ENCODE data around the gene RAD51B. TPM values are rescaled to one million over a fixed set of nuclear protein-coding genes. Genes with fewer than 3 reads are reported as not detected.

The RAD51B gene
- total and polyA plus RNA-seq, 4 experiments from 2014 or later = 22.0 to 35.7 (median 31.4) TPM

GRCh38 chr14:68361231-68361630 lies 541.7 kb downstream of the RAD51B start:
- ChIA-PET CTCF (ENCODE audit: partially characterized antibody) (interaction anchor here (1.9 kb wide), 1 partner anchor 427 kb away, joined by 4 read pairs; no protein-coding TSS in a partner anchor), POLR2A (ENCODE audit: partially characterized antibody) (interaction anchor here (1.2 kb wide), 1 partner anchor 435 kb away, joined by 4 read pairs; no protein-coding TSS in a partner anchor)
- Mint-ChIP-seq H3K27ac (peak overlapping the region in 1 of 7 donors; percentile 2), H3K4me1 (peaks cover 22 to 46% (median 29%) of the 10 kb centered on the region in 4 donors), H3K9me3 (no peaks in the 10 kb centered on the region), H3K4me3 (no peak overlapping the region), H3K36me3 (peaks cover 0 to 3% of the 10 kb centered on the region in 2 donors), H3K27me3 (no peaks in the 10 kb centered on the region)
- H3K27ac ChIP-seq (ENCODE audit: low read depth, low read length) = no peak overlapping the region
- H3K36me3 ChIP-seq (ENCODE audit: insufficient read depth, low read length) = no peaks in the 10 kb centered on the region
- intact Hi-C loops (cut with micrococcal nuclease) = no loop called here
- H3K27me3 ChIP-seq (ENCODE audit: insufficient read depth, low read length) = no peaks in the 10 kb centered on the region
- H3K4me3 ChIP-seq (ENCODE audit: low read length in 2 of 2) = no peak overlapping the region
- peaks cover 15% of the 10 kb centered on the region for H3K4me1 ChIP-seq (ENCODE audit: insufficient read depth, low read length)
- no peaks in the 10 kb centered on the region for H3K9me3 ChIP-seq (ENCODE audit: control insufficient read depth in 1 of 2, low read length in 2 of 2)
- DNase-seq = no peak

DNA sequence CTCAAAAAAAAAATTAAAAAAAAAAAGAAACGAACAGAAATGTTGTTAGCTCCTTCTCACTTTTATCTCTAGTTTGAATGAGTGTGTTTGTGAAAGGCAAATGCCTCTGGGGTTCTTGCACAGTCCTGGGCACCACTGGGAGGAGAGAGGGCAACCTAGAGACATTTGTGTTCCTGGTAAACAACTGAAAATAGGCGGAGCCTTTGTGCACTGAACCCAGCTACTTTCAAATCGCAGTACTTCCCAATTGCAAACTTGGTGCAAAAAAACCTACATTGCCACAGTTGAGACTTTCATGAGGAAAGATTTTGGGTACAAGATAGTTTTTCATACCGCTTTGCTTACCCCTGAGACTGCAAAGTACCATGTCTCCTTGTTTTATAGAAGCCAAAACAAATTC lies 543.3 kb downstream of the RAD51B start:
- H3K36me3 Mint-ChIP-seq = no peaks in the 10 kb centered on the region
- intact Hi-C loops (cut with micrococcal nuclease) = no loop called here
- peak overlapping the region in 4 of 8 donors; percentile 27 to 59 (median 44) for H3K4me3 Mint-ChIP-seq
- ChIA-PET CTCF (ENCODE audit: partially characterized antibody) (interaction anchor here (1.0 to 1.9 kb wide), 2 partner anchors 112 to 426 kb away, joined by 3 to 4 read pairs; no protein-coding TSS in a partner anchor), POLR2A (ENCODE audit: partially characterized antibody) (interaction anchor here (1.2 to 1.3 kb wide), 3 partner anchors 15 to 87 kb away, joined by 3 to 9 read pairs (median 4); no protein-coding TSS in a partner anchor)
- no peaks in the 10 kb centered on the region for H3K9me3 ChIP-seq (ENCODE audit: control insufficient read depth in 1 of 2, low read length in 2 of 2)
- H3K27ac ChIP-seq (ENCODE audit: low read depth, low read length) = no peak overlapping the region
- H3K9me3 Mint-ChIP-seq = no peaks in the 10 kb centered on the region
- H3K36me3 ChIP-seq (ENCODE audit: insufficient read depth, low read length) = no peaks in the 10 kb centered on the region
- DNase-seq = no peak
- peaks cover 21% of the 10 kb centered on the region for H3K4me1 ChIP-seq (ENCODE audit: insufficient read depth, low read length)
- H3K27me3 Mint-ChIP-seq = no peaks in the 10 kb centered on the region
- H3K27me3 ChIP-seq (ENCODE audit: insufficient read depth, low read length) = no peaks in the 10 kb centered on the region
- H3K4me3 ChIP-seq (ENCODE audit: low read length in 2 of 2) = no peak overlapping the region
- H3K27ac Mint-ChIP-seq = peak overlapping the region in 4 of 7 donors; percentile 37 to 91 (median 51)
- peaks cover 27 to 44% (median 31%) of the 10 kb centered on the region in 4 donors for H3K4me1 Mint-ChIP-seq

GRCh38 chr14:68363466-68363842 lies 543.9 kb downstream of the RAD51B start:
- no peaks in the 10 kb centered on the region for H3K36me3 ChIP-seq (ENCODE audit: insufficient read depth, low read length)
- POLR2A ChIA-PET (ENCODE audit: partially characterized antibody) = interaction anchor here (1.2 to 1.3 kb wide), 2 partner anchors 80 to 88 kb away, joined by 3 to 4 read pairs; no protein-coding TSS in a partner anchor
- Mint-ChIP-seq H3K36me3 (no peaks in the 10 kb centered on the region), H3K9me3 (no peaks in the 10 kb centered on the region), H3K4me3 (peak overlapping the region in 1 of 8 donors; percentile 13), H3K4me1 (peaks cover 29 to 46% (median 36%) of the 10 kb centered on the region in 4 donors), H3K27me3 (no peaks in the 10 kb centered on the region), H3K27ac (no peak overlapping the region)
- intact Hi-C loops (cut with micrococcal nuclease) = no loop called here
- H3K9me3 ChIP-seq (ENCODE audit: control insufficient read depth in 1 of 2, low read length in 2 of 2) = no peaks in the 10 kb centered on the region
- H3K4me1 ChIP-seq (ENCODE audit: insufficient read depth, low read length) = peaks cover 27% of the 10 kb centered on the region
- DNase-seq = no peak
- no peaks in the 10 kb centered on the region for H3K27me3 ChIP-seq (ENCODE audit: insufficient read depth, low read length)
- no peak overlapping the region for H3K4me3 ChIP-seq (ENCODE audit: low read length in 2 of 2)
- CTCF ChIA-PET (ENCODE audit: partially characterized antibody) = no interaction called here
- H3K27ac ChIP-seq (ENCODE audit: low read depth, low read length) = no peak overlapping the region

DNA sequence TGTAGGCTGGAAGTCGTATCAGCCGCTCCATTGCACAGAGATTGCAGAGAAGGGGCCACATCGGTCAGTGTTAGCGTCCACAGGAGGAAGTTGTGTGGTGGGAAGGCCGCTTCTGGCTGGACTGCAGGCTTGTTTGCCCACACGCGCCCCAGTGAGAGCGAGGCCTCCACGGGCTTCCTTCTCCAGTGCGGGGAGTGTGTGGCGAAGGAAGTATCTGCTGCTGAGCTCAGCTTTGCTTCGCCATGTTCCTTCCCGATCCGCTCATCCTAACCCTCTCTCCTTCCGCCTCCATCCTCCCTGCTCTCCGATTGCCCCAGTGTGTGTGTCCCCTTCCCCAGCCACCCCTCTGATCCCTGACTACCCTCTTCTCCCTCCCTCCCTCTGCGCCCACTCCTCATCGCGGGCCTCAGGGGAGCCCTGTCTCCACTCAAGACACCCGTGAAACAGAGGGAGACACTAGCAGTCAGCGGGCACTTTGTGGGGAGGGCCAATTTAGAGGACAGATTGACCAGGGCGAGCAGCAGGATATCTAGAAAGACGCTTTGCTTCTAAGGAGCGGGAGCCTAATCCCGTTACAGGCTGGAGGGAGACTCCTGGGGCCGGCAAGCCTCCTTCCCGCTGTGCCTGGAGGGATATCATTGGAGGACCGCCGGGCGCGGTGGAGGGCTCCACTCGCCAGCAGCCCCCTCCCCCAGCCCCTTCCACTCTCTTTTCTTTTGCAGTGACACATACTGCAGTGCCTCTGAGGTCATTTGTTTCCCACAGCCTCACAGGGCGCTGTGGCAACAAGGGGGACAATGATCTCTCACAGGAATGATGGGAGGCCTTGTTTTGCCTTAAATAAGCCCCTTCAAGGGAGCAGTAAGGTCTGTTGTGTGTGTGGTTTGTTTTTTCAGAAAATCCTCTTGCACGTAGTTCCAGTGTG lies 544.5 kb downstream of the RAD51B start:
- H3K9me3 ChIP-seq (ENCODE audit: control insufficient read depth in 1 of 2, low read length in 2 of 2) = no peaks in the 10 kb centered on the region
- Mint-ChIP-seq H3K9me3 (no peaks in the 10 kb centered on the region), H3K27ac (peak overlapping the region in 4 of 7 donors; percentile 37 to 55 (median 50)), H3K36me3 (no peaks in the 10 kb centered on the region), H3K4me1 (peaks cover 31 to 48% (median 41%) of the 10 kb centered on the region in 4 donors), H3K27me3 (no peaks in the 10 kb centered on the region), H3K4me3 (peak overlapping the region in 1 of 8 donors; percentile 13)
- CTCF ChIA-PET (ENCODE audit: partially characterized antibody) = no interaction called here
- POLR2A ChIA-PET (ENCODE audit: partially characterized antibody) = interaction anchor here (1.4 kb wide), 1 partner anchor 81 kb away, joined by 6 read pairs; no protein-coding TSS in a partner anchor
- intact Hi-C loops (cut with micrococcal nuclease) = no loop called here
- no peaks in the 10 kb centered on the region for H3K27me3 ChIP-seq (ENCODE audit: insufficient read depth, low read length)
- no peak overlapping the region for H3K27ac ChIP-seq (ENCODE audit: low read depth, low read length)
- no peak overlapping the region for H3K4me3 ChIP-seq (ENCODE audit: low read length in 2 of 2)
- no peak for DNase-seq
- peaks cover 30% of the 10 kb centered on the region for H3K4me1 ChIP-seq (ENCODE audit: insufficient read depth, low read length)
- no peaks in the 10 kb centered on the region for H3K36me3 ChIP-seq (ENCODE audit: insufficient read depth, low read length)

DNA sequence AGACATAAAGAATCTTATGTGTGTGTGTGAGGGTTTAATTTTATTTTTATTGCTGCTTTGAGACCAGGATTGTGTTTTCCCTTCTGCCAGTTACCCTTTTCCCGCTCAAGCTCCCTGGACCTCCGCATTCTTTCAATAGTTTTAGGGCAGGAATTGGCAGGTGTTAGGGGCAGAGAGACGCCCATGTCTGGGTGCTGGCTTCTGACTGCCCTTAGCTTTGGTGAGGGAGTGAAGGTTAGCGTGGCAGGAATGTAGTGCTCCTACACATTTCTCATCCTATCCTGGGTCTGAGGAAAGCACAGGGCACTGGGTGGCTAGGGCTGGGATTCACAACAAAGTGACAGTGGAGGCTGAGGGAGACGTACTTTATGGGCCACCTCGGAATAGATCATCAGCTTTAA lies 545.2 kb downstream of the RAD51B start:
- ChIA-PET CTCF (ENCODE audit: partially characterized antibody) (no interaction called here), POLR2A (ENCODE audit: partially characterized antibody) (interaction anchor here (1.0 to 1.4 kb wide), 3 partner anchors 81 to 451 kb away, joined by 3 to 6 read pairs (median 4); no protein-coding TSS in a partner anchor)
- Histone ChIP-seq H3K36me3 (ENCODE audit: insufficient read depth, low read length) (no peaks in the 10 kb centered on the region), H3K4me3 (ENCODE audit: low read length in 2 of 2) (no peak overlapping the region), H3K4me1 (ENCODE audit: insufficient read depth, low read length) (peaks cover 30% of the 10 kb centered on the region), H3K27me3 (ENCODE audit: insufficient read depth, low read length) (no peaks in the 10 kb centered on the region), H3K9me3 (ENCODE audit: control insufficient read depth in 1 of 2, low read length in 2 of 2) (no peaks in the 10 kb centered on the region), H3K27ac (ENCODE audit: low read depth, low read length) (no peak overlapping the region)
- Mint-ChIP-seq H3K4me1 (peaks cover 31 to 48% (median 40%) of the 10 kb centered on the region in 4 donors), H3K4me3 (no peak overlapping the region), H3K27ac (peak overlapping the region in 3 of 7 donors; percentile 37 to 49 (median 48)), H3K27me3 (no peaks in the 10 kb centered on the region), H3K36me3 (no peaks in the 10 kb centered on the region), H3K9me3 (no peaks in the 10 kb centered on the region)
- intact Hi-C loops (cut with micrococcal nuclease) = loop anchor here (5.0 kb wide), 1 partner anchor 82 kb away; no protein-coding TSS in a partner anchor
- DNase-seq = no peak

DNA sequence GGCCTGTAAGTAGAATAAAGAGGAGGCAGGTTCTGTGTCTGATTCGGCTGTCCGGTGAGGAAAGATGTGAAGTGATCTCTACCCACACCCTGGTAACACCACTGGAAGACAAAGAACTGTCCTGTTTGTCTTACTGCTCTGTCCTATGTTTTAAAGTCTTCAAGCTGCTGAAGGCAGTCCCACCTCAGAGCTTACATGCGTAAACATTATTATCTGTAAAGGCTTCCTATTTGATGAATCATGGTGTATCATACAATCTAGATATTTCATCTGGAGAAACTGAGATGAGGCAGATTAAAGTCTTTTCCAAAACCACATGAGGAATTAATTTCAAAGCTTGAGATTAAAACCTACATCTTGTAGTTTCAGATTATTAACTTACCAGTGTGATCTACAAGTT lies 545.6 kb downstream of the RAD51B start:
- intact Hi-C loops (cut with micrococcal nuclease) = loop anchor here (5.0 kb wide), 1 partner anchor 83 kb away; no protein-coding TSS in a partner anchor
- peaks cover 0 to 1% of the 10 kb centered on the region in 2 donors for H3K36me3 Mint-ChIP-seq
- no peak overlapping the region for H3K4me3 ChIP-seq (ENCODE audit: low read length in 2 of 2)
- H3K27me3 ChIP-seq (ENCODE audit: insufficient read depth, low read length) = no peaks in the 10 kb centered on the region
- H3K9me3 ChIP-seq (ENCODE audit: control insufficient read depth in 1 of 2, low read length in 2 of 2) = no peaks in the 10 kb centered on the region
- no peaks in the 10 kb centered on the region for H3K27me3 Mint-ChIP-seq
- H3K4me1 ChIP-seq (ENCODE audit: insufficient read depth, low read length) = peaks cover 30% of the 10 kb centered on the region
- no peak overlapping the region for H3K4me3 Mint-ChIP-seq
- H3K27ac Mint-ChIP-seq = peak overlapping the region in 2 of 7 donors; percentile 24 to 49
- ChIA-PET CTCF (ENCODE audit: partially characterized antibody) (no interaction called here), POLR2A (ENCODE audit: partially characterized antibody) (interaction anchor here (1.0 to 1.4 kb wide), 3 partner anchors 82 to 451 kb away, joined by 3 to 6 read pairs (median 4); no protein-coding TSS in a partner anchor)
- peaks cover 30 to 48% (median 38%) of the 10 kb centered on the region in 4 donors for H3K4me1 Mint-ChIP-seq
- H3K36me3 ChIP-seq (ENCODE audit: insufficient read depth, low read length) = no peaks in the 10 kb centered on the region
- H3K9me3 Mint-ChIP-seq = no peaks in the 10 kb centered on the region
- no peak overlapping the region for H3K27ac ChIP-seq (ENCODE audit: low read depth, low read length)
- no peak for DNase-seq

DNA sequence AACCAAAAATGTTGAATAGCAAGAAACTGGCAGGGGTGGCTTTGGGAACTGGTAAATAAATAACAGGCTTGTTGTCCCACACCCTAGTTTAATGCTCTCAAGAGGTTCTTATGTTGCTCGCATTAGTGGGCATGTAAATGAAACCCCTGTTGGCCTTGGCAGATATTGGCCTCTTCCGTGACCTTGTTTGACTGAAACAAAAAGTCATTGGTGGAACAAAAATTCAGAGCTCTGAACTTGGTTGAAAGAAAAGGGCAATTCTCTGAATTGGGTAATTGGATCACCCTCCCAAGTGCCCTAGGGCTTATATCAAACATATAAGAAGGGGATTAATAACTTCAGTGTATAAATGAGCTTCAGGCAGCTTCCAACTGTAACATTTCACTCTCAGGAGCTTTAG lies 547.1 kb downstream of the RAD51B start:
- ChIA-PET POLR2A (ENCODE audit: partially characterized antibody) (interaction anchor here (1.2 to 2.6 kb wide), 4 partner anchors 9 to 428 kb away, joined by 4 to 14 read pairs (median 6); no protein-coding TSS in a partner anchor), CTCF (ENCODE audit: partially characterized antibody) (no interaction called here)
- no peak overlapping the region for H3K4me3 Mint-ChIP-seq
- peaks cover 0 to under 1% (median 0%) of the 10 kb centered on the region in 8 donors for H3K9me3 Mint-ChIP-seq
- Histone ChIP-seq H3K4me1 (ENCODE audit: insufficient read depth, low read length) (peaks cover 33% of the 10 kb centered on the region), H3K27me3 (ENCODE audit: insufficient read depth, low read length) (no peaks in the 10 kb centered on the region), H3K9me3 (ENCODE audit: control insufficient read depth in 1 of 2, low read length in 2 of 2) (no peaks in the 10 kb centered on the region), H3K36me3 (ENCODE audit: insufficient read depth, low read length) (no peaks in the 10 kb centered on the region), H3K4me3 (ENCODE audit: low read length in 2 of 2) (no peak overlapping the region), H3K27ac (ENCODE audit: low read depth, low read length) (no peak overlapping the region)
- H3K27me3 Mint-ChIP-seq = no peaks in the 10 kb centered on the region
- intact Hi-C loops (cut with micrococcal nuclease) = loop anchor here (5.0 kb wide), 1 partner anchor 84 kb away; no protein-coding TSS in a partner anchor
- H3K36me3 Mint-ChIP-seq = peaks cover 0 to 4% of the 10 kb centered on the region in 2 donors
- no peak overlapping the region for H3K27ac Mint-ChIP-seq
- H3K4me1 Mint-ChIP-seq = peaks cover 25 to 51% (median 37%) of the 10 kb centered on the region in 4 donors
- no peak for DNase-seq

All from CD4-positive, alpha-beta memory T cell (primary cell).